ENCODE results near the gene KLF16.
"Not testable (repeated sequence)": the region's sequence is repeated elsewhere in the genome, so short reads cannot be mapped to it uniquely, and the experiment has no call there.

KLF16 gene

DNA sequence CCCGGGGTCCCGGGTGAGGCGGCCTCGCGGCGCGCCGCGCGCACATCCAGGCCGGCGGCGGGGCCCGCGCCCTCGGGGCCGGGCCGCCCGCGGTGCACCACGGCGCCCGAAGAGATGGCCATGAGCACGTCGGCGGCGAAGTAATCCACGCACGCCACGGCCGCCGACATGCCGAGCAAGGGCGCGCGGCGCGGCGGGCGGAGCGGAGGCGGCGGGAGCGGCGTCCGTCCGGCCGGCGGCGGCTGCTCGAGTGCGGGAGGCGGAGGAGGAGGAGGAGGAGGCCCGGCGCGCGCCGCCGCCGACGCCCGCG is at the start of gene KLF16:
Gene KLF16, minus strand, starts transcription at position 252 of the 310 bp plus-strand sequence. Its CDS starts 82 bp downstream, at position 170.
- no peak for DNase-seq (ENCODE audit: low read depth in 2 of 2)

DNA sequence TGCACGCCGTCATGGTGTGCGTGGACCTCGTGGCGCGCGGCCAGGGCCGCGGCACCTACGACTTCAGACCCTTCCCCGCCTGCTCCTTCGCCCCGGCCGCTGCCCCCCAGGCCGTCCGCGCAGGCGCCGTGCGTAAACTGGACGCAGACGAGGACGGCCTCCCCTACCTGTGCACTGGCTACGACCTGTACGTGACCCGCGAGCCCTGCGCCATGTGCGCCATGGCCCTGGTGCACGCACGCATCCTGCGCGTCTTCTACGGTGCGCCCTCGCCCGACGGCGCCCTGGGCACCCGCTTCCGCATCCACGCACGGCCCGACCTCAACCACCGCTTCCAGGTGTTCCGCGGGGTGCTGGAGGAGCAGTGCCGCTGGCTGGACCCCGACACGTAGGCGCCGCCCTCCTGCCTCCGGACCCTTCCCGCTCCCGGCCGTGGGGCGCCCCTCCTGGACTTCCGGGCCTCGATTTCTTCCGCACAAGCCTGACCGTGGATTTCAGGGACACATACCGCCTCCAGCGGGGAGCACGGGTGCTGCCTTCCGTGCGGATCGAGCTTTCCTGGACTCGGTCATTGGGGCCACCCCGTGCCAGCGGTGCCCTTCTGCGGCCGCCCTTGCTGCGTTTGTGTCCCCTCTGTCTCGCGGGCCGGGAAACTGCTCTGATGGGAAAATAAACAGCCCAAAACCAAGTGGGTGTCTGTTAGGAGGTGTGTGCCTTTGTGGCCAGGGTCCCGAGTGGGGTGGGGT is 49.6 kb upstream of the KLF16 start:
- no peak for DNase-seq (ENCODE audit: low read depth in 2 of 2)

DNA sequence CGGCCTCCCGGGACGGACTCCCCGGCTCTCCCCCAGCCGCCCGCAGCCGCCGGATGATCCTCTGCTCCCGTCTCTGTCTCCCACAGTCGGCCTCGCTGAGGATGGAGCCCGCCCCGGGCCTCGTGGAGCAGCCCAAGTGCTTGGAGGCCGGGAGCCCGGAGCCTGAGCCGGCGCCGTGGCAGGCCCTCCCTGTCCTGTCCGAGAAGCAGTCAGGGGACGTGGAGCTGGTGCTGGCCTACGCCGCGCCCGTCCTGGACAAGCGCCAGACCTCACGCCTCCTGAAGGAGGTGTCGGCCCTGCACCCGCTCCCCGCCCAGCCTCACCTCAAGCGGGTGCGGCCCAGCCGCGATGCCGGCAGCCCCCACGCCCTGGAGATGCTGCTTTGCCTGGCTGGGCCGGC is 48.6 kb upstream of the KLF16 start:
- DNase-seq (ENCODE audit: low read depth in 2 of 2): no peak

DNA sequence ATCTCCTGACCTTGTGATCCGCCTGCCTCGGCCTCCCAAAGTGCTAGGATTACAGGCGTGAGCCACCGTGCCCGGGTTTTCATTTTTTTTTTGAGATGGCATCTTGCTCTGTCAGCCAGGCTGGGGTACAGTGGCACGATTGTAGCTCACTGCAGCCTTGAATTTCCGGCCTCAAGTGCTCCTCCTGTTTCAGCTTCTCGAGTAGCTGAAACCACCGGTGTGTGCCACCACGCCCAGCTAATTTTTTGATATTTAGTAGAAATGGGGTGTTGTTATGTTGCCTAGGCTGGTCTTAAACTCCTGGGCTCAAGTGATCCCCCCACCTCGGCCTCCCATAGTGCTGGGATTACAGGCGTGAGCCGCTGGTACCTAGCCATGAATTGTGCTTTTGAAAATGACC is 47.7 kb upstream of the KLF16 start:
- no peak for DNase-seq (ENCODE audit: low read depth in 2 of 2)

DNA sequence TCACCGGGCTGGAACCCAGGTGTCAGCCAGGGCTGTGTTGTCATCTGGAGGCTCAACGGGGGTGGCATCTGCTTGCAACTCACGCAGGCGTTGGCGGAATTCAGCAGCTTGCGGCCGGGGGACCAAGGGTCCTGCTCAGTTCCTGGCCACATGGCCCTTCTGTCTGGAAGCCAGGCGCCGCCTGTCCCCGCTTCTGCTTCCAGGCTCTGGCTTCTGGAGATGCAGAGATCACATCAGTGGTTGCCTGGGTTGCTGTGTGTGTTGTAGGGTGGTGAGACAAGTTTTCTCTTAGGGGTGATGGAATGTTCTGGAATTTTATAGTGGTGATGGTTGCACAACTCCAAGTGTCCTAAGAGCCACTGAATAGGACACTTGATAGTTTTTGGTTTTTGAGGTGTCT is 46.8 kb upstream of the KLF16 start:
- no peak for DNase-seq (ENCODE audit: low read depth in 2 of 2)

DNA sequence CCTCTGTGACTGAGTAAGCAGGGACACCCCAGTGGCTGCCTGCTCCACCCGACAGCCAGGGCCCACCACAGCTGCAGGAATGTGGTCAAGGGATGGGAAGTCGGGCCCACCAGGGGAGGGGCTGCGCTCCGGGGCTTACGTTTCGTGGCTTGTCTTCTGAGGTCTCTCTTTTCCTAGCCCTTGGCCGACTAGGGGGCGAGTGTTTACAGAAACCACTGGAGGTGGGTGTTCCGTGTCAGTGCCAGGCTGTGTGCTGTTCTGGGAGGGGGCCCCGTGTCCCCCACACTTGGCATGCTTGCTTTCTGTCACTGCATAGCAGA is 46.3 kb upstream of the KLF16 start:
- no peak for DNase-seq (ENCODE audit: low read depth in 2 of 2)

DNA sequence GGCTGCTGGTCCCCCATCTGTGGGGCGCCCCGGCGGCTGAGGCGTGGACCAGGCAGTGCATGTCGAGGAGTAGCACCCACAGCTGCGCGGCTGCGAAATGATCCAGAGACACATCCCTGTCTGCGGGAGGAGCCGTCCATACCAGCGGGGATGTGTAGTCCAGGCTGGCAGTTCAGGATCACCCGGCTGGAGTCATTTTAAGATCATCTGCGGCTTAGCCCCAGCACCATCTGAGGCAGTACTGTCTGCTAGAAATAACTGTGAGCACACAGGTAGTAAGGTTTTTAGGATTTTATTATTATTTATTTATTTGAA is 44.9 kb upstream of the KLF16 start:
- no peak for DNase-seq (ENCODE audit: low read depth in 2 of 2)

DNA sequence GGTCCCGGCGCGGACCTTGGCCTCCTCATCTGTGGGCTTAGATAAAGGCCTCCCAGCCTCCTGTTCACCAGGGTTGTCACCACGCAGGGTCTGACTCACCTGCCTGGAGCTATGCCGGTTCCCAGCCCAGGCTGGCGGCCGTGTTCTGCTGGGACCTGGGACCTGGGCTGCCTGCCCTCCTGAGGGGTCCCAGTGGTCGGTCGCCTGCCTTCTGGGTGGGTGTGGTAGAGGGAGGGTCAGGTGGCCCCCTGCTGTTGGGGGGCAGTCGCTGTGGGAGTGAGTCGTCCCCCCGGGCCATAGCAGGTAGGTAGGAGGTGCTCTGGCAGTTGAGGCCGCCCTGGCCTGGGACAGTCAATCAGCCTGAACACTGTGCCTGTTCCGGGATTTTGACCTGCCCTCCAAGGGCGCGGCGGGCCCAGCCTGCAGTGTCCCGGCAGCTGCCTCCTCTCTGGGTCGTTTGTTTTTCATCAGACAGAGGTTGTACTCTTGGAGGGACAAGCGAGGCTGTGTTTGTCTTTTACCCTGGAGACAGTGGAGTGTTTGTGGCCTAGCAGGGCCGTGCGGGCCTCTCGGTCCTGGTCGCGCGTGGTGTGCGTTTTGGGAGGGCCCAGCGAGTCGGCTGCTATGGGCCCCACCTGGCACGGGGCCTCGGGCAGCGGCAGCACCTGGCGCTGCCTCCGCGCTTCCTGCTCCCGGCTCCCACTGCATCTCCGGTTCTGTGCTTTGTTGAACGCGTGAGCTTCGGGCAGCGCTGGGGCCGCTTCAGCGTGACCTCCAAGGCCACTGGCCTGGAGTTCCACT is 44.4 kb upstream of the KLF16 start:
- no peak for DNase-seq (ENCODE audit: low read depth in 2 of 2)

DNA sequence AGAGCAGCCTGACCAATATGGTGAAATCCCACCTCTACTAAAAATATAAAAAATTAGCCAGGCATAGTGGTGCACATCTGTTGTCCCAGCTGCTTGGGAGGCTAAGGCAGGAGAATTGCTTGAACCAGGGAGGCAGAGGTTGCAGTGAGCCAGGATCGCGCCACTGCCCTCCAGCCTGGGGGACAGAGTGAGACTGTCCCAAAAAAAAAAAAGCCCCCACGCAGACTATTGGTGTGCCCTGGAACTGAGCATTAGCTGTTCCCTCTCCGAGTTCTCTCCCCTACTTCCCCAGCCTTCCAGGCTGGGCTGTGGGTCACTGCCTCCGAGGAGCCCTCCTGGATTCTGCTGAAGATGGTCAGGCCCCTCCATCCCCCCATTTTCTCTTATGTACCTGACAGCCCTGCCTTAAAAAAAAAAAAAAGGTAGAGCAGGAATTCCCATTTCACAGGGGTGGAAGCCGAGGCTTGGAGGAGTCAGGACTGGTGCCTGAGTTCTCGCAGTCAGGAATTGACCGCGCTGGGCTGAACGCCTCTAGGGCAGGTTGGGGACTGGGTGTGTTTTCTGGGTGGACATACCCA is 43.7 kb upstream of the KLF16 start:
- DNase-seq (ENCODE audit: low read depth in 2 of 2): no peak

DNA sequence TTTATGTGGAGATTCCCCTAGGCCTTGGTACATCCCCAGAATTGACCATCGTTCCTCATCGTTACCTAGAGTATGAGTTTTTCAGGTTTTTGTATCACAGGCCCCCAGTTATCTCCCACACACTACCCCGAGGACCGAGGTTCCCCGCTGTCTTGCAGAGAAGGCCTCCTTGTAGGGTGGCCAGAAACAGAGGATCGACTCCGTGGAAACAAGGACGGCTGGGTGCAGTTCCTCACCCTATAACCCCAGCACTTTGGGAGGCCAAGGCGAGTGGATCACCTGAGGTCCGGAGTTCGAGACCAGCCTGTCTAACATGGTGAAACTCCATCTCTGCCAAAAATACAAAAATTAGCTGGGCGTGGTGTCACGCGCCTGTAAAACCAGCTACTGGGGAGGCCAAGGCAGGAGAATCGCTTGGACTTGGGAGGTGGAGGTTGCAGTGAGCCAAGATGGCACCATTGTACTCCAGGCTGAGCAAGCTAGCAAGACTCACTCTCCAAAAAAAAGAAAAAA is 42.5 kb upstream of the KLF16 start:
- DNase-seq (ENCODE audit: low read depth in 2 of 2): no peak

DNA sequence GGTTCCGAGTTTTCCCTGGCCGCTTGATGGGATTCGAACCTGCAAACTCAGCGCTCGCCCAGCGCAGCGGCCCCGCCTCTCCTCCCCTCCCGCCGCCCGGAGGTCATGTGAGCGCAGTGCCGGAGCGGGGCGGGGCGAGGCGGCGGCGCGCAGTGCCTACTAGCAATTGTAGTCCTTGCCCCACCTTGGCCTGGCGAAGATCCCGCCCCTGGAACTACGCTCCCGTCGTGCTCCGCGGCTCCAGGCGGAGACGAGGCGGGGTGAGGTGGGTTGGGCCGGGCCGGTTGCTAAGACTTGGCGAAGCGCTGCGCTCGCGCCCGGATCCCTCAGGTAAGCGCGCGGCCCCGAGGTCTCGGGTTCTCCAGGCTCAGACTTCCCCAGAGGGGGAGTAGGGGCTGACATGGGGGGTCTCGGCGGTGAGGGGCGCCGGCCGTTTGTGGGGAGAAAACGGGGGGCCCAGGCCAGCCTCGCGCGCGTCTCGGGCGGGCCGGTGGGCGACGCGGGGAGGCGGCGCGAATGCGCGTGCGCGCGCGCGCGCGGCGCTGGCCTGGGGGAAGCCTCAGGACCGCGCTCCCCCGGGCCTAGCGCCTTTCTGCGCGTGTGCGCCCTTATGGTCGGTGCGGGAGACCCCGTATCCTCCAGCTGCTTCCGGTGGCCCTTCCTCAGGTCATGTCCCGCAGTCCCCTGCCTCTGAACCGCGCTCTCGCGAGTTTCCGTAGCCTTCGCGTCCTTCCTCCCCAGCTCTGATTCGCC is 41.9 kb upstream of the KLF16 start, which contains the start of the genes ADAT3 and SCAMP4:
Gene ADAT3, plus strand, starts transcription at position 290 of the 753 bp plus-strand sequence. CDS start 6,649 bp downstream, outside the sequence.
Gene SCAMP4, plus strand, starts transcription at position 290 of the 753 bp plus-strand sequence. CDS start 9,621 bp downstream, outside the sequence.
- DNase-seq (ENCODE audit: low read depth in 2 of 2): peak; percentile 98

DNA sequence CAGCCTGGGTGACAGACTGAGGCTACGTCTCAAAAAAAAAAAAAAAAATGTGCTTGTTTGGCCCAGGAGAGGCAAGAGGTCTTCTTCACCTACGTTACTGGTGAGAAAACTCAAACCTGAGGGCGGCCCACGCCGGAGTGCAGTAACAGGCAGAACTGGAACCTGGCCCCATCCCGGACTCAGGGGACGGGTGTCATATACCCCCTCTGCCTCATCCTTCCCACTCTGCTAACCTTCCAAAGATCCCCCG is 41.4 kb upstream of the KLF16 start:
- no peak for DNase-seq (ENCODE audit: low read depth in 2 of 2)

DNA sequence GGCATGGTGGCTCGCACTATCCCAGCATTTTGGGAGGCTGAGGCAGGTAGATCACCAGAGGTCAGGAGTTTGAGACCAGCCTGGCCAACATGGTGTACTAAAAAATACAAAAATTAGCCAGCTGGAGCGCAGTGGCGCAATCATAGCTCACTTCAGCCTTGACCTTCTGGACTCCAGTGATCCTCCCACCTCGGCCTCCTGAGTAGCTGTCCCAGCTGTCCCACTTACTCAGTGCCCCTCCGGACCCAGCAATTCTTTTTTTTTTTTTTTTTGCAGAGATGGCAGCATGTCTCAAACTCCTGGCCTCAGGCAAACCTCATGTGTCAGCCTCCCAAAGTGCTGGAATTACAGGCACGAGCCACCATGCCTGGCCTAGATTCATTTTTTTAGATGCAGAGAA is 39.5 kb upstream of the KLF16 start:
- DNase-seq (ENCODE audit: low read depth in 2 of 2): no peak

DNA sequence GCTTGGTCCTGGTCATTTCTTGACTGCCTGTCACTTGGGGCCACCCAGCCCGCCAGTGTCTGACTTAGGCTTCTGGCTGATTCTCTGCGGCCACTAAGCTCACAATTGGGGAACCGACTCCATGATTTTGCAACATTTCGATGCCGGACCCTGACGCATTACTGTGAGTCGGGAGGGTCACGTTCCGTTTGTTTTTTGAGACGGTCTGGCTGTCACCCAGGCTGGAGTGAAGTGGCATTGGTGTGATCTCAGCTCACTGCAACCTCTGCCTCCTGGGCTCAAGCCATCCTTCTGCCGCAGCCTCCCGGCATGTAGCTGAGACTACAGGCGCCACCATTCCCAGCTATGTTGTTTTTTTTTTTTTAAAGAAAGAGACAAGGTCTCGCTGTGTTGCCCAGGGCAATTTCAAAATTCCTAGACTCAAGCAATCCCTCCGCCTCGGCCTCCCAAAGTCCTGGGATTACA is 38.6 kb upstream of the KLF16 start:
- DNase-seq (ENCODE audit: low read depth in 2 of 2): no peak

DNA sequence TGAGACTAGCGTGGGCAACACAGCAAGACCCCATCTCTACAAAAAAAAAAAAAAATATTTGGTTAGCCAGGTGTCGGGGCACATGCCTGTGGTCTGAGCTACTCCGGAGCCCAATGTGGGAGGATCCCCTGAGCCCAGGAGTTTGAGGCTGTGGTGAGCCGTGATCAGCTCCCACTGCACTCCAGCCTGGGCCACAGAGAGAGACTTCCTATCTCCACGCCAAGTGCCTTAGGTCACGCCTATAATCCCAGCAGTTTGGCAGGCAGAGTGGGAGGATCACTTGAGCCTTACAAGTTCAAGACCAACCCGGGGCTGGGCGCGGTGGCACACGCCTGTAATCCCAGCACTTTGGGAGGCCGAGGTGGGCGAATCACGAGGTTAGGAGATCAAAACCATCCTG is 33.1 kb upstream of the KLF16 start:
- no peak for DNase-seq (ENCODE audit: low read depth in 2 of 2)

DNA sequence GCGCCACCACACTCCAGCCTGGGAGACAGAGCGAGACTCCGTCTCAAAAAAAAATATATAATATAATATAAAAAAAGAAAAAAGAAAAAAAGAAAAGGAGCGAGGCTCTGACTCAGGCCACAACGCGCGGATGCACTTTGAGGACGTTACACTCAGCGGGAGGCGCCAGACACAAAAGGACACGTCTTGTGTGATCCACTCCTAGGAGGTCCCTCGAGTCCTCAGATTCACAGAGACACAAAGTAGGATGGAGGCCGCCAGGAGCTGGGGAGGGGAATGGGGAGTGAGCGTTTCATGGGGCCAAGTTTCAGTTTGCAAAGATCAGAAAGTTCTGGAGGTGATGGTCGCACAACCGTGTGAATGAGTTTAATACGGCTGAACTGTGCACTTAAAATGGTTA is 30.4 kb upstream of the KLF16 start:
- DNase-seq (ENCODE audit: low read depth in 2 of 2): no peak

DNA sequence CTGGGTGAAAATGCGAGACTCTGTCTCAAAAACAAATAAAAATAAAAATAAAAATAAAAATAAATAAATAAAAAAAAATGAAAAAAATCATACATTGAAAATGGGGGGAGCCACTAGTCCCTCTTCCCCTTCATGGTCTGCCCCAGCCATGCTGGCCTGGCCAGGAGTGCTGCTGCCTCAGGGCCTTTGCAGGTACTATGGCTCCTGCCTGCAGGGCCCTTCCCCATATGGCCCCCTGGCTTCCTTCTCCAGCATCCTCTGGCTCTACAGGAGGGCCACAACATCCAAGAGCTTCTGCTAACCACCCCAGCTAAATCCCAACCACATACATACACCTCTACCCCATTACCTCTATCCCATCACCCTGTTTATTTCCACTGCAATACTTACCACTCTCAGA is 26.5 kb upstream of the KLF16 start:
- no peak for DNase-seq (ENCODE audit: low read depth in 2 of 2)

DNA sequence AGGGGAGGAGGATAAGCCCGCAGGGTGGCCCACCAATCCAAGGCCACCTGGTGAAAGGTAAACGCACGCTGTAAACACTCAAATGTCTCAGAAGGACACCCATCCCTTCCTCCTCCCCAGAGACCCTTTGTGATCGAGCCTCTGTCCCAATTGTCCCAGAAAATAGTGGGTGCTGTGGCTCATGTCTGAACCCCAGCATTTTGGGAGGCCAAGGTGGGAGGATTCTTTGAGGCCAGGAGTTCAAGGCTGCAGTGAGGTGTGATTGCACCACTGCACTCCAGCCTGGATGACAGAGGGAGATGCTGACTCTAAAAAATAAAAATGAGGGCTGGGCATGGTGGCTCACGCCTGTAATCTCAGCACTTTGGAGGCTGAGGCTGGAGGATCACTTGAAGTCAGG is 25.0 kb upstream of the KLF16 start:
- DNase-seq (ENCODE audit: low read depth in 2 of 2): no peak

DNA sequence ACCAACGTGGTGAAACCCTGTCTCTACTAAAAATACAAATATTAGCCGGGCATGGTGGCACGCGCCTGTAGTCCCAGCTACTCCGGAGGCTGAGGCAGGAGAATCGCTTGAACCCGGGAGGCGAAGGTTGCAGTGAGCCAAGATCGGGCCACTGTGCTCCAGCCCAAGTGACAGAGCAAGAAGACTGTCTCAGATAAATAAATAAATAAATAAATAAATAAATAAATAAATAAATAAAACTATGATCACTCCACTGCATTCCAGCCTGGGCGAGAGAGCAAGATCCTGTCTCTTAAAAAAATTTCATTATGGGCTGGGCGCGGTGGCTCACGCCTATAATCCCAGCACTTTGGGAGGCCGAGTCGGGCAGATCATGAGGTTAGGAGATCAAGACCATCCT is 23.0 kb upstream of the KLF16 start:
- not testable (repeated sequence) for DNase-seq (ENCODE audit: low read depth in 2 of 2)

DNA sequence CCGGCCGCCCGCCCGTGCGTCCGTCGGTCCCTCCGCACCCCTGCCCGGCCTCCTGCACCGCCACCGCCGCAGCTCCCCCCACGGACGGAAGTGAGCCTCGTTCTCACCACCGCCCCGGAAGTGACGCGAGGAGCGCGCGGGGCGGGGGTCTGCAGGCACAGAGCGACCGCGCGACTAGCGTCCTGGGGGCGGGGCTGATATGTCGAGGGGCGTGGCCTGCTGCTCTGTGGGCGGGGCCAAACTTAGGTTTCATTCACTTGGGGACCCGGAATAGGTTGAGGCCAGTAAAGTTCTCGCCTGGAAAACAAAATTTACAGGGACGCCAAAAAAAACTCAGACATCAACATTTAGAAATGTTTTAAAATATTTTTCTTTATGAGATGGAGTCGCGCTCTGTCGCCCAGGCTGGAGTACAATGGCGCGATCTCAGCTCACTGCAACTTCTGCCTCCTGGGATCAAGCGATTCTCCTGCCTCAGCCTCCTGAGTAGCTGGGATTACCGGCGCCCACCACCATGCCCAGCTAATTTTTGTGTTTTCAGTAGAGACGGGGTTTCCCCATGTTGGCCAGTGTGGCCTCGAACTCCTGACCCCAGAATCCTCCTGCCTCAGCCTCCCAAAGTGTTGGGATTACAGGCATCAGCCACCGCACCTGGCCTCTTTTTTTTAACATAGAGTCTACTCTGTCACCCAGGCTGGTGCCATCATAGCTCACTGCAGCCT is 22.2 kb upstream of the KLF16 start, which contains the start of gene ABHD17A:
Gene ABHD17A, minus strand, starts transcription at position 99 of the 722 bp plus-strand sequence. CDS start 3,930 bp downstream, outside the sequence.
- DNase-seq (ENCODE audit: low read depth in 2 of 2): peak; percentile 80 to 81

DNA sequence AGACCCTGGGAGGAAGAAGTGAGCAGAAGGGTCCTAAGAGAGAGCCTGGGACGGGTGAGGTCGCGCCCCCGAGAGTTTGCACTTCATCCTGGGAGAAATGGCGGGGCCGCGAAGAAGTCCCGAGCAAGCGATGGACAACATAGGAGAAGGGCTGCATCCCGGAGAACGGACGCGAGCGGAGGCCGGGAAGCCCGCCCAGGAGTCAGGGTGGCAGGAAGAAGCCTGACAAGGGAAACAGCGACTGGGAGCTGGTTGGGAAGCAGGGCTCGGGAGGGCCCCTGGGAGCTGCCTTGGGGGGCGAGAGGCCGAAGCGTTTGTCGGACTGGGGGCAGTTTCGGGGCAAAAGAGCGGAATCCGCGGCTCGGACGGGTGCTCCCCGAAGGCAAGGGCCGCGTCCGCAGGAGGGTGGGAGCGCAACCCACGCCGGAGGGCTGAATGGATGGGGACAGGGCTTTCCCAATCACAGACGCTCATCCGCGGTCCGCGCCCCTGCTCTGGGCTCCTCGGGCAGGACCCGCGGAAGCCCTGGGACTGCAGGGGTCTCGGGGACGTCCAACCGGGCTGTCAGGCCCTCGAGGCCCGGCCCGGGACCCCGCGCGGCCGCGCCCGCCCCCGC is 21.4 kb upstream of the KLF16 start:
- DNase-seq (ENCODE audit: low read depth in 2 of 2): no peak
